HepG2 (cell line): ENCODE results near the gene PTPN22.

Experiments
- ATF3 ChIP-seq: sonication (generic); formaldehyde crosslinking; IDR thresholded peaks from 2 replicates; pipeline ENCODE4 v1.4.0; 2020; ENCODE audit warnings: missing genetic modification reagents
- BHLHE40 ChIP-seq: IDR thresholded peaks from 2 replicates; pipeline ENCODE4 v1.6.1; 2011; ENCODE audit warnings: low read length, improper control_type of control experiment
- CTCF ChIP-seq: sonication (generic); formaldehyde crosslinking; IDR thresholded peaks from 2 replicates; pipeline ENCODE4 v1.5.0; 2020; ENCODE audit warnings: mild to moderate bottlenecking, missing genetic modification reagents, moderate library complexity
- EP300 ChIP-seq, 3 experiments: sonication (generic) in 1 of 3; formaldehyde crosslinking in 1 of 3; IDR thresholded peaks; 2 replicates each; pipeline versions ENCODE4 v1.5.1 to v1.6.1; 2011 to 2020; ENCODE audit warnings: low read depth in 2 of 3, low read length in 2 of 3, borderline replicate concordance in 1 of 3, improper control_type of control experiment in 1 of 3, mild to moderate bottlenecking in 1 of 3, missing genetic modification reagents in 1 of 3, moderate library complexity in 1 of 3
- NFRKB ChIP-seq: fragments of 450-650 bp; IDR thresholded peaks from 2 replicates; pipeline ENCODE4 v1.6.1; 2017
- POLR2A ChIP-seq, 2 experiments: IDR thresholded peaks; 2 replicates each; pipeline ENCODE4 v1.6.1; 2011; ENCODE audit warnings: low read depth in 2 of 2, low read length in 2 of 2, mild to moderate bottlenecking in 1 of 2, moderate library complexity in 1 of 2; ENCODE audit not compliant: insufficient read depth in 1 of 2
- SP140L ChIP-seq: sonication (generic); formaldehyde crosslinking; IDR thresholded peaks from 2 replicates; pipeline ENCODE4 v1.4.0; 2020; ENCODE audit warnings: missing genetic modification reagents, borderline replicate concordance
- ZBTB7B ChIP-seq: sonication (generic); formaldehyde crosslinking; IDR thresholded peaks from 2 replicates; pipeline ENCODE4 v1.4.0; 2020; ENCODE audit warnings: missing genetic modification reagents
- ZNF274 ChIP-seq: sonication (generic); formaldehyde crosslinking; IDR thresholded peaks from 2 replicates; pipeline ENCODE4 v1.5.1; 2020; ENCODE audit warnings: mild to moderate bottlenecking, missing genetic modification reagents
- ZNF564 ChIP-seq: sonication (generic); formaldehyde crosslinking; IDR thresholded peaks from 2 replicates; pipeline ENCODE4 v1.8.1; 2023; ENCODE audit warnings: mild to moderate bottlenecking, missing genetic modification reagents

- TF ChIP-seq CTCF (CRISPR knock-in tag) (no peak), POLR2A (IDR thresholded peaks at IDR 0.05; ENCODE audit: insufficient read depth in 1 of 2, low read depth in 2 of 2, low read length in 2 of 2) (no peak), SP140L (CRISPR knock-in tag) (no peak), BHLHE40 (no peak), ZNF274 (CRISPR knock-in tag) (no peak), ZNF564 (no peak), EP300 (IDR thresholded peaks at IDR 0.05; ENCODE audit: low read depth in 2 of 2, low read length in 2 of 2) (no peak), EP300 (CRISPR knock-in tag; IDR thresholded peaks at IDR 0.05; ENCODE audit: borderline replicate concordance) (no peak), NFRKB (no peak), ZBTB7B (no peak), ATF3 (no peak)
These were observed 91.0 kb downstream of the PTPN22 start for GRCh38 chr1:113780374-113781146.
